ENCODE measurements around the gene PSMD13.
"Not testable (repeated sequence)": the region's sequence is repeated elsewhere in the genome, so short reads cannot be mapped to it uniquely, and the experiment has no call there.

Gene PSMD13

GRCh38 chr11:220641-221215 lies 16.0 kb upstream of the PSMD13 start:
- not testable (repeated sequence) for DNase-seq

- no peak for DNase-seq
Measured at GRCh38 chr11:221539-221938, 15.2 kb upstream of the PSMD13 start.

GRCh38 chr11:221998-222789 lies 14.6 kb upstream of the PSMD13 start:
- no peak for DNase-seq

- DNase-seq, result no peak
Measured at GRCh38 chr11:223026-223789, 13.6 kb upstream of the PSMD13 start.

GRCh38 chr11:223884-224283 lies 12.9 kb upstream of the PSMD13 start:
- DNase-seq, result no peak

GRCh38 chr11:224424-224823 lies 12.4 kb upstream of the PSMD13 start:
- DNase-seq, result no peak

GRCh38 chr11:225734-226453 lies 10.9 kb upstream of the PSMD13 start:
- no peak for DNase-seq

GRCh38 chr11:227824-228379 lies 8.9 kb upstream of the PSMD13 start:
- DNase-seq, result no peak

- no peak for DNase-seq
Measured at GRCh38 chr11:230431-230830, 6.3 kb upstream of the PSMD13 start.

GRCh38 chr11:232783-233565 lies 3.8 kb upstream of the PSMD13 start:
- no peak for DNase-seq

- no peak for DNase-seq
Measured at GRCh38 chr11:235180-235579, 1.6 kb upstream of the PSMD13 start.

GRCh38 chr11:235609-235996 lies 1.2 kb upstream of the PSMD13 start:
- no peak for DNase-seq

- peak; percentile 1 for DNase-seq
Measured at GRCh38 chr11:235997-236773, 591 bp upstream of the PSMD13 start, which contains the start of gene SIRT3. TSS of gene SIRT3 (minus strand) at chr11:236342. CDS start at chr11:236328, 14 bp downstream.

GRCh38 chr11:238346-238745 lies 1.6 kb downstream of the PSMD13 start:
- not testable (repeated sequence) for DNase-seq

- DNase-seq, result no peak
Measured at GRCh38 chr11:240315-240714, 3.5 kb downstream of the PSMD13 start.

GRCh38 chr11:241634-242033 lies 4.9 kb downstream of the PSMD13 start:
- no peak for DNase-seq

- DNase-seq, result no peak
Measured at GRCh38 chr11:244376-244775, 7.6 kb downstream of the PSMD13 start.

- DNase-seq, result no peak
Measured at GRCh38 chr11:249062-249461, 12.3 kb downstream of the PSMD13 start.

GRCh38 chr11:250274-250673 lies 13.5 kb downstream of the PSMD13 start:
- DNase-seq, result no peak

GRCh38 chr11:250740-251299 lies 14.0 kb downstream of the PSMD13 start:
- DNase-seq, result no peak

GRCh38 chr11:251550-251949 lies 14.8 kb downstream of the PSMD13 start:
- no peak for DNase-seq
